WTC11 (cell line): ENCODE results near the gene USP7.

Experiments used
- CREB1 ChIP-seq: sonication (generic); formaldehyde crosslinking; IDR thresholded peaks from 2 replicates; pipeline ENCODE4 v1.8.0; 2023; ENCODE audit warnings: mild to moderate bottlenecking, missing genetic modification reagents
- CTCF ChIP-seq: fragments of 200-600 bp; IDR thresholded peaks from 2 replicates; pipeline ENCODE4 v1.8.0; 2022; ENCODE audit warnings: antibody characterized with exemption
- ELF4 ChIP-seq: sonication (generic); formaldehyde crosslinking; IDR thresholded peaks from 2 replicates; pipeline ENCODE4 v1.8.1; 2022; ENCODE audit warnings: low read depth, mild to moderate bottlenecking, moderate library complexity, missing genetic modification reagents
- GABPB1 ChIP-seq: sonication (generic); formaldehyde crosslinking; IDR thresholded peaks from 2 replicates; pipeline ENCODE4 v1.8.1; 2023; ENCODE audit warnings: mild to moderate bottlenecking, missing genetic modification reagents
- HMGXB4 ChIP-seq: sonication (generic); formaldehyde crosslinking; IDR thresholded peaks from 2 replicates; pipeline ENCODE4 v1.8.1; 2023; ENCODE audit warnings: mild to moderate bottlenecking, moderate library complexity, missing genetic modification reagents
- NFATC4 ChIP-seq: fragments of 250-450 bp; sonication (Bioruptor Pico); IDR thresholded peaks from 2 replicates; pipeline ENCODE4 v1.9.0; 2021; ENCODE audit warnings: mild to moderate bottlenecking
- NR2C2 ChIP-seq: sonication (generic); formaldehyde crosslinking; IDR thresholded peaks from 2 replicates; pipeline ENCODE4 v1.8.0; 2022; ENCODE audit warnings: mild to moderate bottlenecking, missing genetic modification reagents
- RELA ChIP-seq: sonication (generic); formaldehyde crosslinking; IDR thresholded peaks from 2 replicates; pipeline ENCODE4 v1.8.1; 2022; ENCODE audit warnings: missing genetic modification reagents, mild to moderate bottlenecking, borderline replicate concordance
- SP1 ChIP-seq: sonication (generic); formaldehyde crosslinking; conservative IDR thresholded peaks from 2 replicates; pipeline ENCODE4 v1.8.1; 2022; ENCODE audit warnings: missing genetic modification reagents
- TP53 ChIP-seq: sonication (generic); formaldehyde crosslinking; IDR thresholded peaks from 2 replicates; pipeline ENCODE4 v1.8.1; 2023; ENCODE audit warnings: mild to moderate bottlenecking, missing genetic modification reagents
- TF ChIP-seq, protein P1 (sequence below): sonication (generic); formaldehyde crosslinking; IDR thresholded peaks from 2 replicates; pipeline ENCODE4 v1.8.1; 2023; ENCODE audit warnings: mild to moderate bottlenecking, missing genetic modification reagents
- TF ChIP-seq, protein P2 (sequence below): sonication (generic); formaldehyde crosslinking; IDR thresholded peaks from 2 replicates; pipeline ENCODE4 v1.8.0; 2022; ENCODE audit warnings: mild to moderate bottlenecking, missing genetic modification reagents

GRCh38 chr16:8943966-8944759, 19.5 kb downstream of the USP7 start:
- no peak for TF ChIP-seq CTCF
- no peak for TF ChIP-seq GABPB1 (CRISPR knock-in tag)
- TF ChIP-seq, protein P1, sequence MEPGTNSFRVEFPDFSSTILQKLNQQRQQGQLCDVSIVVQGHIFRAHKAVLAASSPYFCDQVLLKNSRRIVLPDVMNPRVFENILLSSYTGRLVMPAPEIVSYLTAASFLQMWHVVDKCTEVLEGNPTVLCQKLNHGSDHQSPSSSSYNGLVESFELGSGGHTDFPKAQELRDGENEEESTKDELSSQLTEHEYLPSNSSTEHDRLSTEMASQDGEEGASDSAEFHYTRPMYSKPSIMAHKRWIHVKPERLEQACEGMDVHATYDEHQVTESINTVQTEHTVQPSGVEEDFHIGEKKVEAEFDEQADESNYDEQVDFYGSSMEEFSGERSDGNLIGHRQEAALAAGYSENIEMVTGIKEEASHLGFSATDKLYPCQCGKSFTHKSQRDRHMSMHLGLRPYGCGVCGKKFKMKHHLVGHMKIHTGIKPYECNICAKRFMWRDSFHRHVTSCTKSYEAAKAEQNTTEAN (CRISPR knock-in tag), result no peak
- TF ChIP-seq RELA, result no peak
- TF ChIP-seq ELF4 (CRISPR knock-in tag), result no peak
- no peak for TF ChIP-seq HMGXB4 (CRISPR knock-in tag)
- no peak for TF ChIP-seq SP1 (CRISPR knock-in tag)
- no peak for TF ChIP-seq TP53 (CRISPR knock-in tag)
- TF ChIP-seq, protein P2, sequence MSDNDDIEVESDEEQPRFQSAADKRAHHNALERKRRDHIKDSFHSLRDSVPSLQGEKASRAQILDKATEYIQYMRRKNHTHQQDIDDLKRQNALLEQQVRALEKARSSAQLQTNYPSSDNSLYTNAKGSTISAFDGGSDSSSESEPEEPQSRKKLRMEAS (CRISPR knock-in tag), result no peak
- no peak for TF ChIP-seq NFATC4 (CRISPR knock-in tag)
- no peak for TF ChIP-seq NR2C2 (CRISPR knock-in tag)
- TF ChIP-seq CREB1 (CRISPR knock-in tag), result no peak
